Colon (tissue), 2 donors: ENCODE results near the gene FAM120C.

Experiments
- FAIRE-seq: peaks from 2 replicates; lab custom pipeline; 2012; peaks lifted over from hg19 to GRCh38; lab: Jason Lieb, UNC
- donor health status: control.
- donor health status: control.

Gene FAM120C, protein sequence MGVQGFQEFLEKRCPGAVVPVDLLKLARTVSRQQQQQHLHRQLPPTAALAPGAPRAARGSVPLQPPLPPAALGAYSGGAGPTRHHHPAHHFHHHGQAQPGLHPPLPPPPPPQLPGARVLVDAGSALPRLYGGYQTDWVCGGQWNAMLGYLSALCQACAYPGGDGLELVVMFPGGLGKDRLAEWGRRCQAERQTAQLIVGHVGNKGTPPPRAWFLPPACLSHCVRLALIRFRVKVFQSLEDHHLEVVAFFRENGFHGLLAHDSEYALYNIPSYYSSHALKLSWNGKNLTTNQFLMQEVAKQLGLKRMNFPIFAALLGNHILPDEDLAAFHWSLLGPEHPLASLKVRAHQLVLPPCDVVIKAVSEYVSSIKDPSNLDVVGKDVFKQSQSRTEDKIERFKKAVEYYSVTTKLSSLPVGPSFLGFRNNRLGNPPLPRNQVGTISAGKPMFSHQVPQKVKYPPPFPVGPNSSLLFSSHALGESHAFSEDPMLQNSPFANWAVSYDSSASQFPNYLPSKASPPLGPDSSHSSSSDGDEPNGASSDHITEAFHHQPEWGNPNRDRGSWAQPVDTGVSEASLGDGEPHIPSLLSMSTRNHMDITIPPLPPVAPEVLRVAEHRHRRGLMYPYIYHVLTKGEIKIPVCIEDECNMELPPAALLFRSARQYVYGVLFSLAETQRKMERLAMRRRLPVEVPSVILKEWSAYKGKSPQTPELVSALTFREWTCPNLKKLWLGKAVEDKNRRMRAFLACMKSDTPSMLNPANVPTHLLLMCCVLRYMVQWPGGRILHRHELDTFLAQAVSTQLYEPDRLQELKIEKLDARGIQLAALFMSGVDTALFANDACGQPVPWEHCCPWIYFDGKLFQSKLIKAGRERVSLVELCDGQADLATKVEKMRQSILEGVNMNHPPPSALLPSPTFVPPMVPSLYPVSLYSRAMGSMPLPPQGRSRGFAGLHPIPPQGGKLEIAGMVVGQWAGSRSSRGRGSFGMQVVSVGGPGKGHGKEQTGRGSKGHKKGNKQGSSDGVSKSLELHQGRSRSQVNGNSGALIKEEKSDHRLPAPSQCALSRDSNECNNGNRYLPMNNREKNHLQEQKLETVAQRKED

DNA sequence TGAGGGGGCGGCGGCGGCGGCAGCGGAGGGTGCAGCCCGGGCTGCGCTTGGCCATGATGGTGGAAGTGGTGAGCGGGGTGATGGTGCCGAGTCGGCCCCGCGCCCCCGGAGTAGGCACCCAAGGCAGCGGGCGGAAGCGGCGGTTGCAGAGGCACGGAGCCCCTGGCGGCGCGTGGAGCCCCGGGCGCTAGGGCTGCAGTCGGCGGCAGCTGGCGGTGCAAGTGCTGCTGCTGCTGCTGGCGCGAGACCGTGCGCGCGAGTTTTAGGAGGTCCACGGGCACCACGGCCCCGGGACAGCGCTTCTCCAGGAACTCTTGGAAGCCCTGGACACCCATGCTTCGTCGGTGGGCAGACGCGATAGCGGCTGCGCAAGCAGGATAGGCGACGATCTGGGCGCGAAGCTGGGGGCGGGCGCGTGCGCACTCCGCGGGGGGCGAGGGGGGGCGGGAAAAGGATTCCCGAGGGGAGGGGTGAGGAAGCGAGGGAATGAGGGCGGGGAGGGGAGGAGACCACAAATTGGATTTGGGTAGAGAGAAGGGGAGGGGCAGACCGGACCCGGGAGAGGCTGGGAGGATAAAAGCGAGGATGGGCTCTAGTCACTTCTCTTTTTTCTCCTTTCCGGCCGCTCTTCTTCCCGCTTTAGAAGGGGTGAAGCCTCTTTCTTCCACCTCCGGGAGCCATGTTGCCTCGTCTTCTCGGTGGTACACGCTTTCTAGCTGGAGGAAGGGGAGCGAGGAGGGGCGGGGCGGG lies at the start of gene FAM120C:
FAM120C (minus strand) TSS at position 391 of the 750 bp plus-strand sequence; CDS start at position 335, 56 bp downstream.
- no peak for FAIRE-seq

DNA sequence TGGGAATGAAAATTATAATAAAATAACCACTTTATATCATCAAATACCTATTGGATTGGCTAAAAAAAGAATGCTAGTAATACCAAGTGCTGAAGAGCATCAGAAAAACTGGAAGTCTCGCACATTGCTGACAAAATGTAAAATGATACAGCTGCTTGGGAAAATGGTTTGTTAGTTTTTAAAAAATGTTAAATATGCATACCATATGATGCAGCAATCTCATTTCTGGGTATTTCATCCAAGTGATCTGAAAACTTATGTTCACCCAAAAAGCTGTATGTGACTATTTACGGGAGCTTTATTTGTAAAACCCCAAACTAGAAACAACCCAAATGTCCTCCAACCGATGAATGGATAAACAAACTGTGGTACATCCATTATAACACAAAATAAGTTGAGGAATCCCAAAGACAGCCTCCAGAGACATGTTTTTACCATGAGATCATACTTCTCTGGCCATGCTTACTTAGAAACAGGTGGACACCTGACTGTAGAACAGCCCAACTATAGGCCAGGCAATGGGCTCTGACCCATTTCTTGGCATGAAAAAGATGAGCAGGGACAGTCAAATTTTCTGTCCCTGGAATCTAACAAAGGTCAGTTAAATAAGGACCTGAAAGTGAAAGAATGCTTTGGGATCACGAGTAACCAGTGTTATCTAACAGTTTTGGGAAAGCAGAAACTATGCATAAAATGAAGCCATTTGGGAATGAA lies 47.5 kb upstream of the FAM120C start:
- no peak for FAIRE-seq

DNA sequence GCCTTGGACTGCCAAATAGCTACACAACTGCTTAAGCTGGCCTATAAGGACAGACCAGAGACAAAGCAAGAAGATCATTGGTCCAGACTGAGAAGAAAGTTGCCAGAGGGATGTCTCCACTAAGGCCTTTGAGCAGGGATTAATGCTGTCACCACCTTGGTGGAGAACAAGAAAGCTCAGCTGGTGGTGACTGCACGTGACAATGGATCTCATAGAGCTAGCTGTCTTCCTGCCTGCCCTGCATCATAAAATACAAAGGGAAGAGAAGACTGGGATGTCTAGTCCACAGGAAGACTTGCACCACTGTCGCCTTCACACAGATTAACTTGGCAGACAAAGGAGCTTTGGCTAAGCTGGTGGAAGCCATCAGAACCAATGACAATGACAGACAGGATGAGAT lies 40.5 kb upstream of the FAM120C start:
- FAIRE-seq, result no peak

DNA sequence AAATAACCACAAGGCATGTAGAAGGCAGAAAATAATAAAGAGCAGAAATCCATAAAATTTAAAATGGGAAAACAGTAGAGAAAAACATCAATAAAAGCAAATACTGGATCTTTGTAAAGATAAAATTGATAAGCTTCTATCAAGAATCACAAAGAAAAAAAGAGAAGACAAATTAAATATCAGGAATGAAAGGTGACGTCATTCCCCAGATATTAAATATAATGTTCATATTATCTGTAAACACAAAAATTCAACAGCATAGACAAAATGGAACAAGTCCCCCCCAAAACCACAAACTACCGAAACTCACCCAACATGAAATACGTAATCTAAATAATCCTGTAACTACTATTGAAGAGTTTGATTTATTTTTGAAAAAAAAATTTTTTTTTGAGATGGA lies 30.5 kb upstream of the FAM120C start:
- FAIRE-seq, result peak; percentile 90

DNA sequence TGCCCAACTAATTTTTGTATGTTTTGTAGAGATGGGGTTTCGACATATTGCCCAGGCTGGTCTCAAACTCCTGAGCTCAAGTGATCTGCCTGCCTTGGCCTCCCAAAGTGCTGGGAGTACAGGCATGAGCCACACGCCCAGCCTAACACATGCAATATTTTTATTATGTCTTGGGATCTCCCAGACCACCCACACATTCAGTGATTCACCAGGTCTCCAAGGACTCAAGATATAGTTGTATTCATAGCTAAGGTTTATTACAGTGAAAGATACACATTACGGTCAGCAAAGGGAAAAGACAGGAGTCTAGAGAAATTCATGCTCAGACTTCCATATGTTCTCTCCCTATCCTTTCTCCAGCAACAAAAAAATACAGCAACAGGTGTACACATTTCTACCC lies 25.5 kb upstream of the FAM120C start:
- no peak for FAIRE-seq

DNA sequence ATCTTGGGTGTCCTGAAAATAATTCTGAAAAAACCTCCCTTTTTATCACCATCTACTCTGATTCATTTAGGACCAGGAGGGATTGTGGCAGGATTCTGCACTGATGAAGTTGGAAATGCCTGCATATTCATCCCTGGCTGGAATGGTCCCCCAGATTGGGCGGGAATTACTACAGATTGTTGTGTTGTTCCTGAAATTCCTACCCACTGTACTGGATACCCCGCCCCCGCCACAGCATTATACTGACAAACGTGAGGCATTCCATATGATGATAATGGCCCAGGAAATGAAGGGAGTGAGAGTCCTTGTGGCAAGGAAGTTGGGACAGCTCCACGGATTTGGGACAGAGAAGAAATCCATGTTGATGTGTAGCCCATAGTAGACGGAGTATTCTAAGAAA lies 15.2 kb upstream of the FAM120C start:
- no peak for FAIRE-seq

DNA sequence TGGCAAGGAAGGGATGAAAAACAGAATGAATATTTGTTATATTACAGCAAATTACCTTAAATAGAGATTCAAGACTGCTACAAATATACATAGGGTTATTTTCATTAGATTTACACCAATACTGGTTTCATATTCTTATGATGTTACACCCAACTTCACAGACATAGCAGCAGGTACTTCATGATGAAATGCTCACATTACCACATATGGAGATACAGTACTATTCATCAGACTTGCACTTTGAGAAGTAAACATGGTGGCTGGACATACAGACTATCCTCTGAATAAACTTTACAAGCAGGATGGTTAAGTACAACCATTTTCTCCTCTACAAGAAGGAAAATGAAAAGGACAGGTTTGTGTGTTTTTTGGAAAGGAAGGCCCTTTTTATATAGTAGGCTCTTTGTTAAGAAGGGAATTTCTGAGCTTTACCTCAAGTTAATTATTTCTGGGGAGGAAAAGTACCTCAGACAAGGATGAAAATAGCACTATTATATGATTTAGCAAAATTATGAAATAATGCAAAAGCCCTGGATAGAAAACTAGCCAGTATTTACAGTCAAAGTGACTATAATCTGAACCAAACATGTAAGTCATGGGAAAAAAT lies 12.0 kb upstream of the FAM120C start:
- FAIRE-seq, result no peak

DNA sequence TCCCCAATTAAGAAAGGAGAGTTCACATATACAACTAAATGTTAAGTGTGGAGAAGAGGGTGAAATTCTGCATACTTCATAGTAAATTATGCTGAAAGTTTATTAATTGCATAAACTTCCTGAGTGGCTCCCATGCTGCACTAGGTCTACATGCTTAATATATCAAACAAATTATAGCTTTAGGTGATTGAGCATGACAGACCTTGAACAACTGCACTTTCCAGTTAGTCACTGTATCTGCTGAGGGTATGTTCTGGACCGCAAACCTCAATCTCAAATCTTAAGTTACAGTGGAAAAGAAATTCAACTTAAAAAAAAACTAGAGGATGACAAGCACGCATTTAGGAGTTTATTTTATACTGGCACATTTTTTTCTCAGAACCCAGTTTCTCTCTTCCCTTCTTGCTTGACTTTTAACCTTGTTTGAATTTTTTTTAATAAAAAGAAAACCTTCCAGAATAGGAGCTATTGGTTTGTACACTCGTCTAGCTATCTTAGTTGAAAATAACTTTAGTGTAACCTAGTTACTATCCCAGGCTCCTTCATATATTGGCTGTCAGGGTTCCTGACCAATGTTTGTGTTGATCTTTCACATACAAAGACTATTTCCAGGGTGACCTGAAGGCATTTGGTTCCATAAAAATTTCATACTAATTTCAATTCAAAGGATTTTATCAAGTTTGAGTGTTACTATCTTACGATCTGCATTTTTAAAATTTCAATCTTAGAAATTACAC lies 10.2 kb upstream of the FAM120C start:
- no peak for FAIRE-seq

DNA sequence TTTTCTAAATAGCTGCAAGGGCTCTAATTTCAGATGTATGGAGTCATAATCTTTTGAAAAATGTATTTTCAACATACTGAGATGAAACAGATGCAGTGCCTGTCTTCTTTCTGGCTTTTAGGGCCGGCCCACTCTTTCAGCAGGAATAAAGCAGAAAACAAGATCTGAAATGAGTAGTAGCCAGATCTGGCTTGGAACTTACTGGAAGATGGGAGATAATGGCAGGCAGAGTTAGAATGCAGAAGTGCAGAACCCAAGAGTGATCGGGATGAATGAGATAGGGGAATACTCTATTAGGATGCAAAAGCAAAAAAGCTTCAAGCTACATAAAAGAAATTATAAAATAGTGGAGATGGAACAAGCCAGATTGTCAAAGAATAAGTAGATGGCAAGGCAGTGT lies 1.4 kb upstream of the FAM120C start:
- FAIRE-seq, result no peak

DNA sequence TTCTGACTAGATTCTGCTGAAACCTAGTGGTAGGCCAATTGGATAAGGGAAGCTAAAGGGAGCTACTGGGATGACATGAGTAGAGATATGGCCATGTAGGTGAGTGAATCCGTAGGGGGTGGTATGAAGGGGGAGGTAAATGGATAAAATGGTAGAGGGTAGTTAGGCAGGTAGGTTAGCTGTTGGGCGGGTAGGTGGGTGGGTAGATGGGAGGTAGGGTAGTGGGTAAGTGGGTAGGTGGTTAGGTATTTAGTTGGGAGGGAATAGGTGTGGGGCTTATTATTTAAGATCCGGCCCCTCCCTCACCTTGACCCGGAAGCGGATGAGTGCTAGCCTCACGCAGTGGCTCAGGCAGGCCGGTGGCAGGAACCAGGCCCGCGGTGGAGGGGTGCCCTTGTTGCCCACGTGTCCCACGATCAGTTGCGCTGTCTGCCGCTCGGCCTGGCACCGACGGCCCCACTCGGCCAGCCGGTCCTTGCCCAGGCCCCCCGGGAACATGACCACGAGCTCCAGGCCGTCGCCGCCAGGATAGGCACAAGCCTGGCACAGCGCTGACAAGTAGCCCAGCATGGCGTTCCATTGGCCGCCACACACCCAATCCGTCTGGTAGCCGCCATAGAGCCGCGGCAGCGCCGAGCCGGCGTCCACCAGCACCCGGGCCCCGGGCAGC lies 725 bp downstream of the FAM120C start:
- FAIRE-seq, result no peak

DNA sequence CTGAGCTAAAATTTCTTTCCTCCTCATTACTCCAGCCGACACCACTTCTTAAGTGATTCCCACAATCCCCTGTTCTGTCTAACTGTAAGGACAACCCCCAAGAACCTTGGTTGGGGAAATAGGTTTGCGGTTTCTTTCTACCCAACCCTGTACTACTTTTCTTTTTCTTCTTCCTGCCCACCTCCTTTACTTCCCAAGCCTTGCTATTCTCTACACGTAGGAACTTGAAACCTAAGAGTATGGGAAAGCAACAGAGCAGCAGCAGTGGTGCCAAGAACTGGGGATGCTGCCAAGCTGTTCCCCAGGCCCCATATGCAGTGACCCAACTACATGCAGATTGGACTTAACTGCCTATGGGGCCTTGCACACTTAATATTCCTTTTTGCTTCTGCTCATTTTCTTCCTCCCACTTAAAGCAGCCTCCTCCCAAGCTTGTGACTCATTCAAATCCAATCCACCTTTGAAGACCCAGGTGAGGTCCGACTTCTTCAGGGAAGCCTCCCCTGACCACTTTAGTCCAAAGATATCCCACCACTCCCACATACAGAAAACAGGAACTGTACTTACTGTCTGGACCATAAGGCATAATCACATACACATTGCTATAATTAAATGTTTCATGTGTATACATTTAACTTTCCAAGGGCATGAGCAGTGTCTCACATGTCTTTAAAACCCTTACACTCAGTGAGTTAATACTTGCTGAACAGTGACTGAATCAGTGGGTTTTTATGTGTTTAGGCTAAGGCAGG lies 1.7 kb downstream of the FAM120C start:
- no peak for FAIRE-seq

DNA sequence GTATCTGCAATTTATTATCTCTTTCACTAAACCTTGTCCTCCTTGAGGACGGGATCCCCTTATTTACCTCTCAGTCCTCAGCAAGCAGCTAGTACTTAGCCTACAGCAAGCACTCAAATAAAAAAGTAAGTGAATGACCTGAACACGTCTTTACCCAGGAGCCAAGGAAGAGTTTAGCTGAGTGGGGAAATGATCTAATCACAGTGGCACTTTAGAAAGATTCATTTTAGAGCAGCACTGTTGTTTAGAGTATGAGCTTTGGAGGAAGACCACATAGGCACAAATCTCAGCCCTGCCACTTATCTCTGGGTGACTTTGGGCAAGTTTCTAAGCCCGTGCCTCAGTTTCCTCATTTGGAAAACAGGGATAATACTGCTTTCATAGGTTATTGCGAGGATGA lies 2.7 kb downstream of the FAM120C start:
- FAIRE-seq, result no peak

DNA sequence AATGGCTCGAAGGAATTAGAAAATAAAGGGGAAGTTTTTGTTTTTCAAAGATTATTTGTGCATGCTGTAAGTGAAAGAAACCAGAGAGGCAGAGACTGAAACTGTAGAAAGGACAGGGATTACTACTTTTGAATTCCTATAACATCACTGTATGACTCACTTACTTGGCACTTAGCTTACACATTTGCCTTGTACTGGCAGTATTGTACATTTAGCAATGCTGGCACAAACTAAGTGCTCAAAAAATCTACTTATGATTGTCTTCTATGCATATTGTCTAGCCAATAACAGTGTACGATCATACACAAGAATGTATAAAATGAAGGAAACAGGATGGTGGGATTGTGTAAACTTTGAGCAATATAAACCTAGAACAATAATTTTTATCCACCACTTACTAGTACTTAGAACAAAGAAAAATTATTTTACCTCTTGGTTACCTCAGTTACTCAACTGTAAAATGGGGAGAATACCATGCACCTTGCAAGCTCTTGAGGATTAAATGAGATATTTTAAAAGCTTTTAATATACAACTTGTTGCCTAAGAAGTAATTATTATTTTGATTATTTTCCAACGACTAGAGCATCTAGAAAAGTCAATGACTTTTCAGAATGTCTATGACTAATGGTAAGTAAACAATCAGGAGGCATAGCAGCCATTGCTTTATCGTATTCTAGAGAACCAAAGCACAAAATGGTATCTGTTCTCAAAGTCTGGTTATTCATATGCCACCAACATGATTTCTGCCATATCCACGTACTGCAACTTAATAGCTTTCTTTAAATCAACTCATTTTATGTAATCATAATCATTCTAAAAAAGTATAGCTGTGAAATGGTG lies 4.7 kb downstream of the FAM120C start:
- peak; percentile 33 for FAIRE-seq

DNA sequence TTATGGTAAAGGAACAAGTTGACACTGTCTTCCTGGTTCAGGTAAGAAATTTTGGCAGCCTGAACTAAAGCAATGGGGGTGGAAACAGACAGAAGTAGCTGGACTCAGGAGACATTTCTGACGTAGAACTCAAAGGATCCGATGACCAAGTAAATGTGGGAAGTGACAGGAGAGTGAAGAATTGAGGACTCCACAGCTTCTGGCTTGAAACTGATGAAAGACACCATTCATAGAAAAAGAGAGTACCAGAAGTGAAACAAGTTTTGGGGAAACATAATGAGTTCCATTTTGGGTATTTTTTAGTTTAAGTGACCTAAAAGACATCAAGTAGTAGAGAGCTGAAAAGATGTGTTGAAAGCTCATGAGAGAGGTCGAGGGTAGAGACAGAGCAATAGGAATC lies 5.7 kb downstream of the FAM120C start:
- no peak for FAIRE-seq

DNA sequence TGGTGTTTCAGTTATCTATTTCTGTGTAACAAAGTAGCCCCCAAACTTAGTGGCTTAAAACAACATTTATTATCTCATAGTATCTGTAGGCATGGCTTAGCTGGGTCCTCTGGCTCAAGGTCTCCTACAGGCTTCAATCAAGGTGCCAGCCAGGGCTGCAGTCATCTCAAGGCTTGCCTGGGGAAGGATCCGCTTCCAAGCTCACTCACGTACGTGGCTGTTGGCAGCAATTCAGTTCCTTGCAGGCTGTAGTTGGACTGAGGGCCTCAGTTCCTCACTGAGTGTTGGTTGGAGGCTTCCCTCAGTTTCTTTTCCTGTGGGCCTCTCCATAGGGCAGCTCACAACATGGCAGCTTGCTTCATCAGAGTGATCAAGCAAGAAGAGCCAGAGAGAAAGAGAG lies 9.3 kb downstream of the FAM120C start:
- no peak for FAIRE-seq

DNA sequence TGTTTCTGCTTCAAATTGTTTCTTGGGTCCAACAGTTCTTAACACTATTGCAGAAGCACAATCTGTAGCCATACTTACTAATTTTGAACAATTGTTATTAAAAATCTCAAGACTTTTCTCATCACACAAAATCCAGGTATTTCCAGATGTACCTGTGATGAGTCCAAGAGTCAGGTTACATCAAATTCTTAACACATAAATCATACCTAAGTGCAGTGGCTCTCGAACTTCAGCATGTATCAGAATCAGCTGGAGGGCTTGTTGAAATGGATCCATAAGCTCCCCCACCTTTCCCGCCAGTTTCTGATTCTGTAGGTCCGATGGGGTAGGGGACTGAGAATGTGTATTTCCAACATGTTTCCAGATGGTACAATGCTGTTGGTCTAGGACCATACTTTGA lies 10.6 kb downstream of the FAM120C start:
- FAIRE-seq, result no peak

DNA sequence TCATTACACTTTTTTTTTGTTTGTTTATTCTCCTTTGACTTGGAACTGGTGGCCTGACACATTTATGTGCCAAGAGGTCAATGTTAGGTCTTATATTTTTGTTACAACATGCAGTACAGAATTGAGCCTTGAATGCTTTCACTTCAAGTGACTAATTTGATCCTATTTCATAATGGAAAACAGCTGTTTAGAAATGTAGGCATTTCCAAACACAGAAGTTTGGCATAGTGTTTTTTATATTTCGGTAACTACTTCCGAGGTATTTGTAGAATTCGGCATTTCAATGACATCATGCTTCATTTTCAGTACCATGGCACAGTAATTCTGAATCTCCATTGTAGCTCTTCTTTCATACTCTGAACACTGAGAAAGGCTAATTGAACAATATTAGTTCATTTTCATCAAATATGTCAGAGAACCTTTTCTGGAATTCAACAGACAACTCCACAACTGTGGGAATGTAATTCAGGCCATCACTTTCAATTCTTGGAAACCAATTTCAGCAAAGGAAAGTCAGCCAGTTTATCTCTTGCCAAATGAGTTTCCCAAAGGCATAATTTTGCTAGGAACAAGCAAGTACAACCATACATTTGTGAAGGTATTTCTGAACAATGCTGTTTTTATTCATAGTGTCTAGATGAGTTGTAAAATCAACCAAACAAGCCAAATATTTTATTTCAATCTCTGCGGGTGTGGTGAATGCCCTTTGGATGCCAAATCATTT lies 11.4 kb downstream of the FAM120C start:
- FAIRE-seq, result peak; percentile 5
